ENCODE data around the gene PERCC1. TPM values are rescaled to one million over a fixed set of nuclear protein-coding genes. Genes with fewer than 3 reads are reported as not detected.

The PERCC1 gene
- total RNA-seq, 1 donor: not detected

DNA sequence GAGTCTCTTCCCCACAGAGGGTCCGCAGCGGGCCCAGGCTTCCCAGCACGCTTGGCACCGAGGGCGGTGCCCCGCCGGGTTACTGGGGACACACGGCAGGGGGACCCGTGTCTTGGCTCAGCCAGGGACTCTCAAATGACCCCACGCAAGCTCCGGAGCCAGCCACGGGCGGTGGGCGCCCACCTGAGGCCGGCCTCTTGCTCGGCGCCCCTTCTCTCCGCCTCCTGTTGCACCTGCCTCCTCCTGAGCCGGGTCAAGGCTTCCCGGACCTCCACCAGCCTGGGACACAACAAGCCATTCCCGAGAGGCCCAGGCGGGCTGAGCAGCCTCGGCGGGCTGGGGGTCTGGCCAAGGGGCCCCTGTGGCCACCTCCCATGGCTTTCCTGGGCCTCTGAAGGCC is 11.8 kb downstream of the PERCC1 start:
- Histone ChIP-seq H3K9me3 (ENCODE audit: low read depth, low read length) (no peaks in the 10 kb centered on the region), H3K36me3 (ENCODE audit: insufficient read depth, low read length) (no peaks in the 10 kb centered on the region), H2AFZ (ENCODE audit: low read length) (no peak overlapping the region), H3K27me3 (ENCODE audit: insufficient read depth, low read length) (no peaks in the 10 kb centered on the region), H4K20me1 (ENCODE audit: insufficient read depth, low read length) (no peaks in the 10 kb centered on the region), H3K27ac (ENCODE audit: low read depth, low read length) (no peak overlapping the region), H3K4me1 (ENCODE audit: insufficient read depth, low read length) (no peaks in the 10 kb centered on the region), H3K4me3 (ENCODE audit: insufficient read depth, low read length) (no peak overlapping the region), H3K4me2 (ENCODE audit: insufficient read depth, low read length) (no peak overlapping the region), H3K79me2 (ENCODE audit: insufficient read depth, low read length) (no peaks in the 10 kb centered on the region)
- no peak for DNase-seq (ENCODE audit: insufficient read length, low spot score, missing footprints)
- TF ChIP-seq CTCF (IDR thresholded peaks at IDR 0.05; ENCODE audit: extremely low read depth, low read depth, low read length): no peak

- TF ChIP-seq CTCF (IDR thresholded peaks at IDR 0.05; ENCODE audit: extremely low read depth, low read depth, low read length): no peak
- Histone ChIP-seq H3K4me2 (ENCODE audit: insufficient read depth, low read length) (no peak overlapping the region), H4K20me1 (ENCODE audit: insufficient read depth, low read length) (no peaks in the 10 kb centered on the region), H3K9me3 (ENCODE audit: low read depth, low read length) (no peaks in the 10 kb centered on the region), H3K4me3 (ENCODE audit: insufficient read depth, low read length) (no peak overlapping the region), H3K27ac (ENCODE audit: low read depth, low read length) (no peak overlapping the region), H3K4me1 (ENCODE audit: insufficient read depth, low read length) (no peaks in the 10 kb centered on the region), H3K27me3 (ENCODE audit: insufficient read depth, low read length) (no peaks in the 10 kb centered on the region), H3K79me2 (ENCODE audit: insufficient read depth, low read length) (no peaks in the 10 kb centered on the region), H2AFZ (ENCODE audit: low read length) (no peak overlapping the region), H3K36me3 (ENCODE audit: insufficient read depth, low read length) (no peaks in the 10 kb centered on the region)
- DNase-seq (ENCODE audit: insufficient read length, low spot score, missing footprints): no peak
Measured at GRCh38 chr16:1443403-1443973, 12.6 kb downstream of the PERCC1 start.

DNA sequence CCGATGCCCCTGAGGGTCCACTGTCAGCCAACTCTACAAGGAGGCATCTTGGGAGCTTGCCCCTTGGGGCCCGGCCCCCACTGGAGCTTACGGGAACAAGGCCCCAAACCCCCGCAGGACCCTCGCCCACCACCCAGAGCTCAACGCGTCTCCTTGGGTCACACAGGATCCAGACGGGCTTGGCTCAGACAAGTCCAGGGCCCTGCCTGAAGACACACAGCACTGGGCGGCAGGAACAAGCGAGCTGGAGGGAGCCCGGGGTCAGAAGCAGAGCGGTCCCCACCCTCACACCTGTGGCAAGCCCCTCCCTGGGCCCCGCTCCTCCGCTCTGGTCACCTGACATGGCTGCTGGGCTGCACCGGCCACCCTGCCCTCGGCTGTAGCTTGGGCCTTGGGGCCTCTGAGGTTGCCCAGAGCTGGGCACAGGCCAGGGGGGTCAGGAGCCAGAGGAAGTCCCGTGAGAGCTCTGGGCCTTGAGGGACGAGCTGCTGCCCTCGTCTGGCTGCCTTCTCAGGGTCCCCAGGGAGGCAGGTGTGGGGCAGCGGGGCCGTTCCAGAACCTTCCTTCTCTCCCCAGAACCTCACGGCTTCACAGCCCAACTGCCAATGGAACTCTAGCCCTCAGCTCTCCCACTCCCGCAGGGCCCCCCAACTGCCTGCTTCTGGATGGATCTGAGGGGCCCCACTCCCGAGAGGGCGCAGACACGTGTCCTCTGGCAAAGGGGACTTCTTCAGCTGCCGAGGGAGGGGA is 13.3 kb downstream of the PERCC1 start, which contains the start of gene CCDC154:
Gene CCDC154, minus strand, starts transcription at position 577 of the 750 bp plus-strand sequence. Its CDS starts 234 bp downstream, at position 343.
- TF ChIP-seq CTCF (IDR thresholded peaks at IDR 0.05; ENCODE audit: extremely low read depth, low read depth, low read length): no peak
- no peaks in the 10 kb centered on the region for H3K27me3 ChIP-seq (ENCODE audit: insufficient read depth, low read length)

DNA sequence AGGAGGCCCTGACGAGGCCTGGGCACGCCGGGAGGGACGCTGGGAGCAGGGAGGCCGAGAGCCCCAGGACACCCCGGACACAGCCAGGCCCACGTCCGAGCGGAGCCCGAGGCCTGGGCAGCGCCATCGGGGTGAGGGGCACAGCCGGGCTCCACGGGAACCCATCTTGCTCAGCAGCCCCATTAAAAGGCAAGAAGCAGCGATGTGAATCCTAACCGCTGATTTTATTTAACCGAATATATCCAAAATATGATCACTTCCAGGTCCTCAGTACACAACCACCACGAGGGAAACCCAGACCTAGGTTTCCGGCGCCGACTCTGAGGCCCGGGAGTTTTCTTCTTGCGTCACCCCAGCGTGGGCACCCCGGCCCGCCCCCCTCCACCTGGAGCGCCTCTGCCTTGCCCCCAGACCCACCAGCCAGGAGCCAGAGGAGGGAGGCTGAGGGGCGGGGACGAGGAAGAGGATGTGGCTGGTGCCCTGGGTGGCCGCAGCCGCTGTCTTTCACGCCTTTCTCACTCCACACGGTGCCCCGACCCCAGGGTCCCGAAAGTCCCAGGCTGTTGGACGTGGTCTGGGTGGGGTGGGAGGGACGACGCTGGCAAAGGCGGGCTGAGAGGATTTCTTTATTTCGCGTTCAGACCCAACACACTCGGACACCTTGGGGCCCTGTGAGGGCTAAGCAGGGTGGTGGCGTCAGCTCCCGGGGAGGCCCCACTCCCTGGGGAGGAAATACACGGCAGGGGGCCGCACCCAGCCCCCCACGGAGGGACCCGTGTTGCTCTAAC is 14.0 kb downstream of the PERCC1 start:
- Histone ChIP-seq H3K4me3 (ENCODE audit: insufficient read depth, low read length) (no peak overlapping the region), H3K27ac (ENCODE audit: low read depth, low read length) (no peak overlapping the region), H3K27me3 (ENCODE audit: insufficient read depth, low read length) (no peaks in the 10 kb centered on the region), H3K36me3 (ENCODE audit: insufficient read depth, low read length) (no peaks in the 10 kb centered on the region), H3K4me1 (ENCODE audit: insufficient read depth, low read length) (no peaks in the 10 kb centered on the region), H3K79me2 (ENCODE audit: insufficient read depth, low read length) (no peaks in the 10 kb centered on the region), H2AFZ (ENCODE audit: low read length) (no peak overlapping the region), H3K9me3 (ENCODE audit: low read depth, low read length) (no peaks in the 10 kb centered on the region), H3K4me2 (ENCODE audit: insufficient read depth, low read length) (no peak overlapping the region), H4K20me1 (ENCODE audit: insufficient read depth, low read length) (no peaks in the 10 kb centered on the region)
- TF ChIP-seq CTCF (IDR thresholded peaks at IDR 0.05; ENCODE audit: extremely low read depth, low read depth, low read length): no peak
- no peak for DNase-seq (ENCODE audit: insufficient read length, low spot score, missing footprints)

More for the DNA sequence above, 13.3 kb downstream of the PERCC1 start, which contains the start of gene CCDC154:
- DNase-seq (ENCODE audit: insufficient read length, low spot score, missing footprints): no peak
- Histone ChIP-seq H4K20me1 (ENCODE audit: insufficient read depth, low read length) (no peaks in the 10 kb centered on the region), H3K36me3 (ENCODE audit: insufficient read depth, low read length) (no peaks in the 10 kb centered on the region), H3K79me2 (ENCODE audit: insufficient read depth, low read length) (no peaks in the 10 kb centered on the region), H3K4me1 (ENCODE audit: insufficient read depth, low read length) (no peaks in the 10 kb centered on the region), H2AFZ (ENCODE audit: low read length) (no peak within 1 kb of the TSS), H3K4me3 (ENCODE audit: insufficient read depth, low read length) (no peak within 1 kb of the TSS), H3K4me2 (ENCODE audit: insufficient read depth, low read length) (no peak within 1 kb of the TSS), H3K27ac (ENCODE audit: low read depth, low read length) (no peak within 1 kb of the TSS), H3K9me3 (ENCODE audit: low read depth, low read length) (no peaks in the 10 kb centered on the region)

Data from osteoblast (primary cell).